Cerebellar nuclear complex (tissue), 1 donor: ENCODE measurements around the gene GALNTL6.

Experiments
- DNase-seq, 2 experiments: peaks; one replicate each; lab custom pipeline; 2025; lab: John Stamatoyannopoulos, UW

The GALNTL6 gene

GRCh38 chr4:171889681-171890080 lies 76.5 kb downstream of the GALNTL6 start:
- DNase-seq = no peak

GRCh38 chr4:171891038-171891437 lies 77.8 kb downstream of the GALNTL6 start:
- no peak for DNase-seq

GRCh38 chr4:171896426-171896825 lies 83.2 kb downstream of the GALNTL6 start:
- no peak for DNase-seq

- DNase-seq = no peak
Observed at GRCh38 chr4:171919314-171919713, 106.1 kb downstream of the GALNTL6 start.

- no peak for DNase-seq
Observed at GRCh38 chr4:171920901-171921300, 107.7 kb downstream of the GALNTL6 start.

GRCh38 chr4:171924746-171925376 lies 111.7 kb downstream of the GALNTL6 start:
- no peak for DNase-seq

GRCh38 chr4:171928336-171928735 lies 115.1 kb downstream of the GALNTL6 start:
- no peak for DNase-seq

GRCh38 chr4:171929477-171929876 lies 116.3 kb downstream of the GALNTL6 start:
- DNase-seq = no peak

- no peak for DNase-seq
Observed at GRCh38 chr4:171929907-171930306, 116.7 kb downstream of the GALNTL6 start.

- no peak for DNase-seq
Observed at GRCh38 chr4:171932238-171932637, 119.0 kb downstream of the GALNTL6 start.

- DNase-seq = no peak
Observed at GRCh38 chr4:171940656-171941055, 127.5 kb downstream of the GALNTL6 start.

- DNase-seq = no peak
Observed at GRCh38 chr4:171947400-171947799, 134.2 kb downstream of the GALNTL6 start.

GRCh38 chr4:171948038-171948437 lies 134.8 kb downstream of the GALNTL6 start:
- DNase-seq = no peak

- DNase-seq = no peak
Observed at GRCh38 chr4:171954650-171955049, 141.4 kb downstream of the GALNTL6 start.

- no peak for DNase-seq
Observed at GRCh38 chr4:171956678-171957077, 143.5 kb downstream of the GALNTL6 start.

GRCh38 chr4:171962110-171962509 lies 148.9 kb downstream of the GALNTL6 start:
- DNase-seq = no peak

- no peak for DNase-seq
Observed at GRCh38 chr4:171966356-171966755, 153.2 kb downstream of the GALNTL6 start.

- no peak for DNase-seq
Observed at GRCh38 chr4:171978216-171978615, 165.0 kb downstream of the GALNTL6 start.

GRCh38 chr4:171979461-171979860 lies 166.3 kb downstream of the GALNTL6 start:
- no peak for DNase-seq

GRCh38 chr4:171981185-171981584 lies 168.0 kb downstream of the GALNTL6 start:
- DNase-seq = no peak

- no peak for DNase-seq
Observed at GRCh38 chr4:171983935-171984805, 171.0 kb downstream of the GALNTL6 start.

- DNase-seq = no peak
Observed at GRCh38 chr4:171985129-171985528, 171.9 kb downstream of the GALNTL6 start.

- DNase-seq = no peak
Observed at GRCh38 chr4:171993247-171993646, 180.0 kb downstream of the GALNTL6 start.
